Glutamatergic neuron (in vitro differentiated cells): ENCODE measurements around the gene TEX264. TPM values are rescaled to one million over a fixed set of nuclear protein-coding genes. Genes with fewer than 3 reads are reported as not detected.

Experiments used
- DNase-seq: peaks from one replicate; pipeline ENCODE4 v3.0.0; 2022
- H3K27ac Mint-ChIP-seq: one replicate; pipeline ENCODE4 v1.8.0; 2020; ENCODE audit warnings: mild to moderate bottlenecking, mixed read lengths, inconsistent platforms; ENCODE audit not compliant: unreplicated experiment
- H3K27me3 Mint-ChIP-seq: one replicate; pipeline ENCODE4 v1.8.0; 2020; ENCODE audit warnings: mild to moderate bottlenecking, moderate library complexity, mixed read lengths, inconsistent platforms; ENCODE audit not compliant: unreplicated experiment
- H3K36me3 Mint-ChIP-seq: one replicate; pipeline ENCODE4 v1.8.0; 2020; ENCODE audit warnings: mild to moderate bottlenecking, mixed read lengths, inconsistent platforms; ENCODE audit not compliant: unreplicated experiment
- H3K4me1 Mint-ChIP-seq: one replicate; pipeline ENCODE4 v1.8.0; 2020; ENCODE audit warnings: mild to moderate bottlenecking, low read depth, mixed read lengths, inconsistent platforms; ENCODE audit not compliant: unreplicated experiment
- H3K4me3 Mint-ChIP-seq: one replicate; pipeline ENCODE4 v1.8.0; 2020; ENCODE audit warnings: mild to moderate bottlenecking, mixed read lengths, inconsistent platforms; ENCODE audit not compliant: unreplicated experiment
- H3K9me3 Mint-ChIP-seq: one replicate; pipeline ENCODE4 v1.8.0; 2020; ENCODE audit warnings: mild to moderate bottlenecking, moderate library complexity, mixed read lengths, inconsistent platforms; ENCODE audit not compliant: unreplicated experiment
- CTCF ChIP-seq: fragments of 200-600 bp; sonication (generic); IDR thresholded peaks from one replicate; pipeline ENCODE4 v1.5.0; 2021; ENCODE audit not compliant: partially characterized antibody, unreplicated experiment
- total RNA-seq: library from RNA; stranded (reverse); fragmentation: NEBNext Ultra II Directional; extraction: Animal tissue kit (Norgen Biotek cat#: 25700); gene quantifications from one replicate; pipeline ENCODE4 v1.2.1, GENCODE V29; 2021; ENCODE audit not compliant: unreplicated experiment

Gene TEX264
- total RNA-seq, 1 donor from 2014 or later, result 13.2 TPM

- H3K9me3 Mint-ChIP-seq, result peaks cover 18% of the 10 kb centered on the region
- peaks cover 18% of the 10 kb centered on the region for H3K27me3 Mint-ChIP-seq
- peaks cover 48% of the 10 kb centered on the region for H3K4me1 Mint-ChIP-seq
- DNase-seq, result peak; percentile 94
- H3K27ac Mint-ChIP-seq, result peak overlapping the region; percentile 99
- H3K36me3 Mint-ChIP-seq, result peaks cover 22% of the 10 kb centered on the region
- peak; percentile 78 for TF ChIP-seq CTCF
- H3K4me3 Mint-ChIP-seq, result peak overlapping the region; percentile 86
Measured at GRCh38 chr3:51718547-51719409, 47.7 kb downstream of the TEX264 start.

GRCh38 chr3:51719410-51720025 is 48.5 kb downstream of the TEX264 start:
- Mint-ChIP-seq H3K9me3 (peaks cover 12% of the 10 kb centered on the region), H3K27ac (peak overlapping the region; percentile 99), H3K4me1 (peaks cover 41% of the 10 kb centered on the region), H3K36me3 (peaks cover 15% of the 10 kb centered on the region), H3K27me3 (peaks cover 15% of the 10 kb centered on the region), H3K4me3 (no peak overlapping the region)
- TF ChIP-seq CTCF, result no peak
- no peak for DNase-seq

GRCh38 chr3:51720292-51721061 is 49.4 kb downstream of the TEX264 start:
- Mint-ChIP-seq H3K4me1 (peaks cover 38% of the 10 kb centered on the region), H3K27ac (peak overlapping the region; percentile 81), H3K27me3 (peaks cover 13% of the 10 kb centered on the region), H3K4me3 (peak overlapping the region; percentile 28), H3K36me3 (peaks cover 11% of the 10 kb centered on the region), H3K9me3 (peaks cover 10% of the 10 kb centered on the region)
- DNase-seq, result no peak
- TF ChIP-seq CTCF, result no peak

GRCh38 chr3:51721062-51721745 is 50.2 kb downstream of the TEX264 start:
- Mint-ChIP-seq H3K4me3 (no peak overlapping the region), H3K36me3 (peaks cover 5% of the 10 kb centered on the region), H3K4me1 (peaks cover 31% of the 10 kb centered on the region), H3K27ac (no peak overlapping the region), H3K9me3 (peaks cover 10% of the 10 kb centered on the region), H3K27me3 (peaks cover 13% of the 10 kb centered on the region)
- no peak for DNase-seq
- TF ChIP-seq CTCF, result no peak
